ENCODE measurements around the gene SLC25A18. TPM values are rescaled to one million over a fixed set of nuclear protein-coding genes. Genes with fewer than 3 reads are reported as not detected.

Gene SLC25A18
- total and polyA plus RNA-seq, 7 donors, result 0.99 to 9.1 (median 4.7) TPM; not detected in 1

GRCh38 chr22:17566776-17567175, 3.5 kb downstream of the SLC25A18 start:
- H3K4me1 ChIP-seq, result peaks cover 0 to 62% (median 44%) of the 10 kb centered on the region in 4 donors
- no peak for TF ChIP-seq POLR2A (IDR thresholded peaks at IDR 0.05)
- TF ChIP-seq POLR2AphosphoS5 (IDR thresholded peaks at IDR 0.05), result no peak
- no peak for TF ChIP-seq CTCF (IDR thresholded peaks at IDR 0.05)
- TF ChIP-seq EP300 (IDR thresholded peaks at IDR 0.05), result no peak
- no peaks in the 10 kb centered on the region for H3K36me3 ChIP-seq
- H3K4me3 ChIP-seq, result no peak overlapping the region
- H3K27ac ChIP-seq, result peak overlapping the region in 3 of 4 donors; percentile 31 to 88 (median 81)
- WGBS, 2 donors, result 83 to 90% methylated on average over 10 of the region's 10 CpGs
- no peaks in the 10 kb centered on the region for H3K9me3 ChIP-seq
- DNase-seq, result no peak
- intact Hi-C loops (cut with DNase I), result loop anchor here (5.0 kb wide), 3 partner anchors 141 to 511 kb away; partner anchors contain the start of gene PEX26
- no peaks in the 10 kb centered on the region for H3K27me3 ChIP-seq

GRCh38 chr22:17569971-17570511, 6.7 kb downstream of the SLC25A18 start:
- DNase-seq, result peak; percentile 75
- intact Hi-C loops (cut with DNase I), result loop anchor here (5.0 kb wide), 5 partner anchors 37 to 507 kb away; partner anchors contain the start of genes BCL2L13 and PEX26
- H3K27ac ChIP-seq, result peak overlapping the region; percentile 77 to 96 (median 91)
- WGBS, 2 donors, result 47 to 51% methylated on average over 8 of the region's 8 CpGs
- H3K27me3 ChIP-seq, result no peaks in the 10 kb centered on the region
- no peaks in the 10 kb centered on the region for H3K36me3 ChIP-seq
- peak overlapping the region in 1 of 4 donors; percentile 41 for H3K4me3 ChIP-seq
- peaks cover 0 to 38% (median 27%) of the 10 kb centered on the region in 4 donors for H3K4me1 ChIP-seq
- TF ChIP-seq POLR2AphosphoS5 (IDR thresholded peaks at IDR 0.05) (no peak), POLR2A (IDR thresholded peaks at IDR 0.05) (no peak), EP300 (IDR thresholded peaks at IDR 0.05) (no peak), CTCF (IDR thresholded peaks at IDR 0.05) (no peak)
- H3K9me3 ChIP-seq, result no peaks in the 10 kb centered on the region

GRCh38 chr22:17570851-17571631, 7.7 kb downstream of the SLC25A18 start:
- Histone ChIP-seq H3K27me3 (no peaks in the 10 kb centered on the region), H3K36me3 (no peaks in the 10 kb centered on the region), H3K27ac (peak overlapping the region; percentile 77 to 96 (median 91)), H3K4me1 (peaks cover 0 to 31% (median 27%) of the 10 kb centered on the region in 4 donors), H3K9me3 (no peaks in the 10 kb centered on the region), H3K4me3 (peak overlapping the region; percentile 17 to 41 (median 37))
- intact Hi-C loops (cut with DNase I), result loop anchor here (5.0 kb wide), 2 partner anchors 36 to 66 kb away; partner anchors contain the start of gene BCL2L13
- peak; percentile 98 for DNase-seq
- no peak for TF ChIP-seq CTCF (IDR thresholded peaks at IDR 0.05)
- peak; percentile 90 to 99 (median 97) for TF ChIP-seq POLR2AphosphoS5 (IDR thresholded peaks at IDR 0.05)
- peak in 1 of 2 donors; percentile 36 for TF ChIP-seq POLR2A (IDR thresholded peaks at IDR 0.05)
- TF ChIP-seq EP300 (IDR thresholded peaks at IDR 0.05), result peak; percentile 99 to 100 (median 100)
- WGBS, 2 donors, result 60 to 61% methylated on average over 21 of the region's 21 CpGs

GRCh38 chr22:17575151-17575550, 11.9 kb downstream of the SLC25A18 start:
- intact Hi-C loops (cut with DNase I), result no loop called here
- no peak for TF ChIP-seq POLR2A (IDR thresholded peaks at IDR 0.05)
- TF ChIP-seq POLR2AphosphoS5 (IDR thresholded peaks at IDR 0.05), result no peak
- no peak for TF ChIP-seq EP300 (IDR thresholded peaks at IDR 0.05)
- no peak for TF ChIP-seq CTCF (IDR thresholded peaks at IDR 0.05)
- 88 to 89% methylated on average over 5 of the region's 5 CpGs for WGBS, 2 donors
- peaks cover 0 to 22% (median 19%) of the 10 kb centered on the region in 4 donors for H3K4me1 ChIP-seq
- H3K4me3 ChIP-seq, result no peak overlapping the region
- H3K27ac ChIP-seq, result peak overlapping the region in 2 of 4 donors; percentile 2 to 3
- H3K36me3 ChIP-seq, result no peaks in the 10 kb centered on the region
- no peaks in the 10 kb centered on the region for H3K9me3 ChIP-seq
- no peaks in the 10 kb centered on the region for H3K27me3 ChIP-seq
- DNase-seq, result no peak
